Esophagus squamous epithelium (tissue), 5 donors: Measurements from ENCODE around the gene MRAS. TPM values are rescaled to one million over a fixed set of nuclear protein-coding genes. Genes with fewer than 3 reads are reported as not detected.

Experiments used
- DNase-seq: peaks from one replicate; lab custom pipeline; 2025; lab: John Stamatoyannopoulos, UW
- H3K27ac ChIP-seq, 4 donors: fragments of 200-600 bp; sonication (generic); one replicate each; pipeline ENCODE4 v1.5.1; 2016 to 2019; ENCODE audit warnings: mild to moderate bottlenecking in 1 of 4
- H3K27me3 ChIP-seq, 4 donors: fragments of 200-600 bp; sonication (generic); 1 replicate in 3 of 4; 2 replicates in 1 of 4; pipeline versions ENCODE4 v1.5.1 to v1.6.0; 2017 to 2021; ENCODE audit warnings: antibody characterized with exemption in 1 of 4
- H3K36me3 ChIP-seq, 3 donors: fragments of 200-600 bp; sonication (generic); one replicate each; pipeline ENCODE4 v1.5.1; 2016 to 2019
- H3K4me1 ChIP-seq, 3 donors: fragments of 200-600 bp; sonication (generic); one replicate each; pipeline ENCODE4 v1.5.1; 2017 to 2019
- H3K4me3 ChIP-seq, 4 donors: fragments of 200-600 bp; sonication (generic); 1 replicate in 3 of 4; 2 replicates in 1 of 4; pipeline ENCODE4 v1.5.1; 2016 to 2019; ENCODE audit warnings: mild to moderate bottlenecking in 2 of 4, moderate library complexity in 1 of 4
- H3K9me3 ChIP-seq, 3 donors: fragments of 200-600 bp; sonication (generic); one replicate each; pipeline ENCODE4 v1.5.1; 2016 to 2019
- CTCF ChIP-seq, 6 experiments: fragments of 450-650 bp in 4 of 6; fragments of 200-600 bp in 2 of 6; sonication (generic) in 2 of 6; IDR thresholded peaks; one replicate each; pipeline ENCODE4 v1.5.1; 2016 to 2019; ENCODE audit warnings: antibody characterized with exemption in 6 of 6, mild to moderate bottlenecking in 4 of 6, moderate library complexity in 4 of 6
- POLR2A ChIP-seq, 4 donors: fragments of 450-650 bp; IDR thresholded peaks; one replicate each; pipeline ENCODE4 v1.6.1; 2017; ENCODE audit warnings: antibody characterized with exemption in 4 of 4, mild to moderate bottlenecking in 4 of 4, moderate library complexity in 3 of 4
- WGBS, 2 donors: methylation state at CpG; one replicate each; pipeline ENCODE4 v1.1.5; 2018; 5-methylcytosine and 5-hydroxymethylcytosine counted together
- intact Hi-C: fragments of 100-400 bp; cut with DNase I; formaldehyde crosslinking; loops from one replicate; pipeline ENCODE4 v1.15.0; 2022
- total RNA-seq, 4 donors: library from RNA; depleted of rRNA; stranded (reverse); fragments of >200 nt; gene quantifications; one replicate each; pipeline ENCODE4 v1.1.0, GENCODE V29; 2016
- donor health status: DM: yes; HTN: yes; CAD: no.

MRAS gene
- total RNA-seq: 1 to 10 TPM in 3 of 4 donors, under 1 TPM in 1; 0.72 to 5.9 (median 2.4) TPM

GRCh38 chr3:138347960-138348753 is at the start of gene MRAS:
MRAS (plus strand) TSS chr3:138348579; CDS start chr3:138372884, 24,305 bp downstream.
- peak within 1 kb of the TSS; percentile 62 to 96 (median 76) for H3K4me3 ChIP-seq
- H3K9me3 ChIP-seq: no peaks in the 10 kb centered on the region
- no peak for DNase-seq
- peaks cover 0 to 39% (median 8%) of the 10 kb centered on the region in 3 donors for H3K4me1 ChIP-seq
- 0% methylated on average over 19 to 26 of the region's 93 CpGs for WGBS, 2 donors
- H3K27ac ChIP-seq: peak within 1 kb of the TSS; percentile 82 to 95 (median 87)
- intact Hi-C loops: no loop called here
- no peaks in the 10 kb centered on the region for H3K36me3 ChIP-seq
- peaks cover 0 to 33% (median 0%) of the 10 kb centered on the region in 4 donors for H3K27me3 ChIP-seq
- TF ChIP-seq CTCF (IDR thresholded peaks at IDR 0.05): peak in 4 of 6 experiments; percentile 8 to 39 (median 20)
- peak in 2 of 4 donors; percentile 51 to 53 for TF ChIP-seq POLR2A (IDR thresholded peaks at IDR 0.05)

GRCh38 chr3:138300647-138301046 is 47.7 kb upstream of the MRAS start:
- H3K36me3 ChIP-seq: peaks cover 0 to 36% (median 3%) of the 10 kb centered on the region in 3 donors
- no peaks in the 10 kb centered on the region for H3K27me3 ChIP-seq
- intact Hi-C loops: no loop called here
- H3K27ac ChIP-seq: no peak overlapping the region
- no peak for DNase-seq
- 67 to 86% methylated on average over 2 of the region's 2 CpGs for WGBS, 2 donors
- TF ChIP-seq CTCF (IDR thresholded peaks at IDR 0.05): no peak
- TF ChIP-seq POLR2A (IDR thresholded peaks at IDR 0.05): no peak
- H3K9me3 ChIP-seq: no peaks in the 10 kb centered on the region
- no peak overlapping the region for H3K4me3 ChIP-seq
- no peaks in the 10 kb centered on the region for H3K4me1 ChIP-seq

GRCh38 chr3:138303474-138303873 is 44.9 kb upstream of the MRAS start:
- TF ChIP-seq CTCF (IDR thresholded peaks at IDR 0.05) (no peak), POLR2A (IDR thresholded peaks at IDR 0.05) (no peak)
- Histone ChIP-seq H3K4me3 (no peak overlapping the region), H3K9me3 (peaks cover 0 to 11% (median 11%) of the 10 kb centered on the region in 3 donors), H3K27ac (no peak overlapping the region), H3K27me3 (no peaks in the 10 kb centered on the region), H3K36me3 (peaks cover 0 to 8% (median 0%) of the 10 kb centered on the region in 3 donors), H3K4me1 (no peaks in the 10 kb centered on the region)
- intact Hi-C loops: no loop called here
- no peak for DNase-seq
- WGBS, 2 donors: 86 to 88% methylated on average over 6 of the region's 6 CpGs

- intact Hi-C loops: no loop called here
- Histone ChIP-seq H3K9me3 (peaks cover 0 to 26% (median 24%) of the 10 kb centered on the region in 3 donors), H3K27me3 (peaks cover 0 to 5% (median 0%) of the 10 kb centered on the region in 4 donors), H3K36me3 (no peaks in the 10 kb centered on the region), H3K4me3 (no peak overlapping the region), H3K4me1 (no peaks in the 10 kb centered on the region), H3K27ac (no peak overlapping the region)
- no peak for DNase-seq
- 77% methylated on average over 5 of the region's 5 CpGs for WGBS, 2 donors
- no peak for TF ChIP-seq CTCF (IDR thresholded peaks at IDR 0.05)
- no peak for TF ChIP-seq POLR2A (IDR thresholded peaks at IDR 0.05)
Measured at GRCh38 chr3:138307899-138308298, 40.5 kb upstream of the MRAS start.

GRCh38 chr3:138308783-138309182 is 39.6 kb upstream of the MRAS start:
- H3K4me3 ChIP-seq: no peak overlapping the region
- no peak overlapping the region for H3K27ac ChIP-seq
- H3K36me3 ChIP-seq: no peaks in the 10 kb centered on the region
- intact Hi-C loops: no loop called here
- H3K27me3 ChIP-seq: peaks cover 0 to 5% (median 0%) of the 10 kb centered on the region in 4 donors
- peaks cover 0 to 26% (median 24%) of the 10 kb centered on the region in 3 donors for H3K9me3 ChIP-seq
- TF ChIP-seq CTCF (IDR thresholded peaks at IDR 0.05) (no peak), POLR2A (IDR thresholded peaks at IDR 0.05) (no peak)
- no peak for DNase-seq
- H3K4me1 ChIP-seq: no peaks in the 10 kb centered on the region
